ENCODE measurements around the gene PIAS1. TPM values are rescaled to one million over a fixed set of nuclear protein-coding genes. Genes with fewer than 3 reads are reported as not detected.

The PIAS1 gene
- total RNA-seq, 1 donor from 2014 or later: 12.0 TPM

DNA sequence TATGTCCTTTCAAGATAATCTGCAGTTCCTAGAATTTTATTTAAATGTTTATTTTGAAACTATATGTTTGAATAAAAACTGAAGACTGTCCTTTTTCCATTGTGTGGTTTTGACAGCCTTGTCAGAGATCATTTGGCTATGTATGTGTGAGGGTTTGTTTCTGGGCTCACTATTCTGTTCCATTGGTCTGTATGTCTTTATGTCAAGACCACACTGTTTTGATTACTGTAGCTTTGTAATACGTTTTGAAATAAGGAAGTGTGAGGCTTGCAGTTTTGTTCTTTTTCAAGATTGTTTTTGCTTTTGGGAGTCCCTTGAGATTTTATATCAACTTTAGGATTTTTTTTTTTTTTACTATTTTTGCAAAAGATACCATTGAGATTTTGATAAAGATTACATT is 42.0 kb downstream of the PIAS1 start:
- DNase-seq (ENCODE audit: low read depth): no peak
- H3K4me3 ChIP-seq (ENCODE audit: low read depth, low read length): no peak overlapping the region
- TF ChIP-seq, protein P1, sequence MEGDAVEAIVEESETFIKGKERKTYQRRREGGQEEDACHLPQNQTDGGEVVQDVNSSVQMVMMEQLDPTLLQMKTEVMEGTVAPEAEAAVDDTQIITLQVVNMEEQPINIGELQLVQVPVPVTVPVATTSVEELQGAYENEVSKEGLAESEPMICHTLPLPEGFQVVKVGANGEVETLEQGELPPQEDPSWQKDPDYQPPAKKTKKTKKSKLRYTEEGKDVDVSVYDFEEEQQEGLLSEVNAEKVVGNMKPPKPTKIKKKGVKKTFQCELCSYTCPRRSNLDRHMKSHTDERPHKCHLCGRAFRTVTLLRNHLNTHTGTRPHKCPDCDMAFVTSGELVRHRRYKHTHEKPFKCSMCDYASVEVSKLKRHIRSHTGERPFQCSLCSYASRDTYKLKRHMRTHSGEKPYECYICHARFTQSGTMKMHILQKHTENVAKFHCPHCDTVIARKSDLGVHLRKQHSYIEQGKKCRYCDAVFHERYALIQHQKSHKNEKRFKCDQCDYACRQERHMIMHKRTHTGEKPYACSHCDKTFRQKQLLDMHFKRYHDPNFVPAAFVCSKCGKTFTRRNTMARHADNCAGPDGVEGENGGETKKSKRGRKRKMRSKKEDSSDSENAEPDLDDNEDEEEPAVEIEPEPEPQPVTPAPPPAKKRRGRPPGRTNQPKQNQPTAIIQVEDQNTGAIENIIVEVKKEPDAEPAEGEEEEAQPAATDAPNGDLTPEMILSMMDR (conservative IDR thresholded peaks at IDR 0.05; ENCODE audit: low read depth, low read length): no peak

DNA sequence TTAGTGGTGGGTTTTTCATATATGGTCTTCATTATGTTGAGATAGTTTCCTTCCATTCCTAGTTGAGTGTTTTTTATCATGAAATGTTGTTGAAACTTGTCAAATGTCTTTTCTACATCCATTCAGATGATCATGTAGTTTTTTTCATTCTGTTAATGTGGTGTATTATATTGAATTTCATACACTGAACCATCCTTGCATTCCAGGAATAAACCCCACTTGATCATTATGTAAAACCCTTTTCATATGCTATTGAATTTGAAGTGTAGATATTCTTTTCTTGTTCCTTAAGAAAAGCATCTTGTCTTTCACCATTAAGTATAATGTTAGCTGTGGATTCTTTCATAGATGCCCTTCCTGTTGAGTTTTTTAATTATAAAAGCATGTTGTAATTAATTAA is 42.9 kb downstream of the PIAS1 start:
- TF ChIP-seq, protein P1 (conservative IDR thresholded peaks at IDR 0.05; ENCODE audit: low read depth, low read length): no peak
- DNase-seq (ENCODE audit: low read depth): no peak
- no peak overlapping the region for H3K4me3 ChIP-seq (ENCODE audit: low read depth, low read length)

DNA sequence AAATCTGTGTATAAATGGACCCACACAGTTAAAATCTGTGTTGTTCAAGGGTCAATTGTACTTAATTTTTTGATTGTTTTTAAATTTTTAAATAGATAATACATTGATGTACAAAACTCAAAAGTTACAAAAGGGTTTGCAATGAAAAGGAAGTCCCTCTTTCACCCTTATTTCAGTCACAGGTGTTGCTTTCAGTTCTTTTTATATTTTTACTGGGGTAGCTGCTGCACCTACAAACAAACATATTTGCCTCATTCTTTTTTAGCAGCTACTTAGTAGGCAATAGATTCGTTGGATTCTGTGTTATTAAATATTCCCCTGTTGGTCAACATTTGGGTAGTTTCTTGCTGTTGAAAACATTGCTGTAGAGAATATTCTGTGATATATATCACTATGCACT is 44.4 kb downstream of the PIAS1 start:
- TF ChIP-seq, protein P1 (conservative IDR thresholded peaks at IDR 0.05; ENCODE audit: low read depth, low read length): no peak
- H3K4me3 ChIP-seq (ENCODE audit: low read depth, low read length): no peak overlapping the region
- no peak for DNase-seq (ENCODE audit: low read depth)

DNA sequence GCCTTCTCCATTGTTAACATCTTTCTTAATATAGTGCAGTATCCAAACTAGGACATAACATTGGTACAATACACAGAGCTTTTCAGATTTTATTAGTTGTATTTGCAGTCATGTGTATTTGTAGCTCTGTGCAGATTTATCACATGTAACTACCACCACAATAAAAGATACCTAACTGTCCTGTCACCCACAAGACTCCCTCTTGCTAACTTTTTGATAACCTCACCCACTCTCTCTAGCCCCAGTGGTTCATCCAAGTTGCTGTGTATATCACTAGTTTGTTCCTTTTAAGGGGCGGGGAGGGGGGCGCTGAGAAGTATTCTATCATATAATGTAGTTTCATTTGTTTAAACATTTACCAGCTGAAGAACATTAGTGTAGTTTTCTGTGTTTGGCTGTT is 46.1 kb downstream of the PIAS1 start:
- no peak overlapping the region for H3K4me3 ChIP-seq (ENCODE audit: low read depth, low read length)
- TF ChIP-seq, protein P1 (conservative IDR thresholded peaks at IDR 0.05; ENCODE audit: low read depth, low read length): no peak
- DNase-seq (ENCODE audit: low read depth): no peak

DNA sequence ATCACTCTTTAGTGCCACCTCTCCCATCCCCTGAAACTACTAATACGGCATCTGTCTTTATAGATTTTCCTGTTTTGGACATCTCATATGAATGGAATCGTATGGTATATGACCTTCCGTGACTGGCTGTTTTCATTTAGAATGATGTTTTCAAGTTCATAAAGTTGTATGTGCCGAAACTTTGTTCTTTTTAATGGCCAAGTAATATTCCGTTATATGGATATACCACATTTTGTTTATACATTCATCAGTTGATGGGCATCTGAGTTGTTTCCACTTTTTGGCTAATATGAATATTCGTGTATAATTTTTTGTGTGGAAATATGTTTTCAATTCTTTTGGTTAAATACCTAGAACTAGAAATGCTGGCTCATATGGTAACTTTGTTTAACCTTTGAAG is 49.5 kb downstream of the PIAS1 start:
- TF ChIP-seq, protein P1 (conservative IDR thresholded peaks at IDR 0.05; ENCODE audit: low read depth, low read length): no peak
- no peak overlapping the region for H3K4me3 ChIP-seq (ENCODE audit: low read depth, low read length)
- DNase-seq (ENCODE audit: low read depth): no peak

DNA sequence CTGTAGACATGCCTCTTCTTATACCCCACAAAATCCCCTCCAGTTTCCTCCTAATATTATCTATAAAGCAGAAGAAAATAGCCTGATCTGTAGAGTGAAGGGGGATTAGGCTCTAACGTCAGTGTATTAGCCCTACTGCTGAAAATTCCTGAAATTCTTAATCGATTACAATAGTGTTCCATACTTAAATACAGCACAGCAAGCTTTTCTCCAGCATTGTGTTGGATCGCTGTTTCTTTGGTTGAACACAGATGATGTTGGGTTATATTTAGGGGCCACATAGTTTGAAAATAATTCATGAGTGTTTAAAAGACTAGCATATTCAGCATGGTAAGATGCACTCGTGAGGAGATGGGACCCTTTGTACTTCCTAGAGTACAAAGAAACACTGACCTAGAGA is 52.5 kb downstream of the PIAS1 start:
- TF ChIP-seq, protein P1 (conservative IDR thresholded peaks at IDR 0.05; ENCODE audit: low read depth, low read length): no peak
- DNase-seq (ENCODE audit: low read depth): peak; percentile 31
- H3K4me3 ChIP-seq (ENCODE audit: low read depth, low read length): no peak overlapping the region

DNA sequence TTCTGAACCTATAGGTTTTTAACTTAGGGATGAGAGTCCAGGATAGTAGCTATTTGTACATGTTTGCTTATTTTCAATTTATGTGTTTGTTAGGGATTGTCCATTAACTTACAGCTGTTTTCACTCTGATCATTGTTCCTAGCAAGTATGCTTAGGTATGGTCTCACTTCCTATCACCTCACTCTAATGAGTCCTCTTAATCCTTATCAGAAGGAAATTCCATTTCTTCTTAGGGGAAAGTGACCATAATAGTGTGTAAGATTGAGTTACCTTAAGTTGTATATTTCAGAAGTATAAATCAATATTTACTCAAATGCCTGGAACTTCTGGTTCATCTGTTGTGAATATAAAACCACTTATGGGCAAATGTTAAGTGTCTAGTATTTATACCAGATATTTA is 53.0 kb downstream of the PIAS1 start:
- no peak for DNase-seq (ENCODE audit: low read depth)
- TF ChIP-seq, protein P1 (conservative IDR thresholded peaks at IDR 0.05; ENCODE audit: low read depth, low read length): no peak
- no peak overlapping the region for H3K4me3 ChIP-seq (ENCODE audit: low read depth, low read length)
